Muscle of arm (tissue), 12 donors: ENCODE results near the gene SPEM1. TPM values are rescaled to one million over a fixed set of nuclear protein-coding genes. Genes with fewer than 3 reads are reported as not detected.

Source experiments
- DNase-seq: peaks from one replicate; pipeline ENCODE4 v3.0.0-alpha.2; 2013
- polyA plus RNA-seq, 12 donors: library from polyadenylated mRNA; unstranded; fragments of 120-200 nt; gene quantifications; one replicate each; pipeline ENCODE4 v1.2.1, GENCODE V29; 2013; ENCODE audit not compliant: insufficient read length in 12 of 12

Gene SPEM1
- polyA plus RNA-seq, 12 donors: not detected

GRCh38 chr17:7417056-7417655 is 3.0 kb upstream of the SPEM1 start:
- DNase-seq: no peak

- DNase-seq: no peak
Observed at GRCh38 chr17:7418472-7419152, 1.5 kb upstream of the SPEM1 start.

GRCh38 chr17:7421186-7421585 is 1.1 kb downstream of the SPEM1 start:
- DNase-seq: no peak

DNA sequence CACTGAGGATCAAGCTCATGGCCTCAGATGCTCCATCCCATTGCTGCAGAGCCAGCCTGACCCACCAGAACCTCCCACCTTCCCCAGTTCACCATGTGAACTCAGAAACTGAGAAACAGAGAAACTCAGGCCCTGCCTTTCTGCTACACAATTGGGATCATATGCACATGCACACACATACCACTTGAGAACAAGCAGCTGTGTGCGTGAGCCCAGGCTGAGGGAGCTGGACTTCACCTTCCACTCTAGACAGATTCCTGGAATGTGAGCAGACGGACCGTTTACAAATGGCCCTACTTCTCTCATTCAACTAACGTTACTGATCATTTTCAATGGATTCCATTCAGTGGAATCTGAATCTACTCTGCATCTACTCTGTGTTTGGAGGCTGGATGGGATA is 3.6 kb downstream of the SPEM1 start:
- no peak for DNase-seq

DNA sequence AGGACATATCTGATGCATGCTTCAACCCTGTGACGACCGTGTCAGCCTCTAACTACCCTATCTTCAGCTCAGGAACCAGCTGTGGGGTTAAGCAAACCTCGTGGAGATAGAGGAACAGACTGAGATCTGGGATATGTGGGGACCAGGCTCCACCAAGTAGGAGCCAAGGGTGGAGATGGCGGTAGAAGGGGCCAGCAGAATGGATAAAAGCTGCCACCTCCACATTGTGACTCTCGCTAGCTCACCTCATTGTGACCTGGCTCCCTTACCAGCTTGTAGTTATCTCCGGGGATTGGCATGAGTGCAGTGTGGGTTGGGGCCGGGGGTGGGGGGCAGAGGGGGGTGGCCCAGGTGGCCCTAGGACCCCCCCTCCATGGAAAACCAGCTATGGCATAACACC is 5.2 kb downstream of the SPEM1 start, which contains the start of gene SPEM2:
TSS of gene SPEM2 (plus strand) at position 301 of the 400 bp plus-strand sequence. CDS start at position 374, 73 bp downstream.
- DNase-seq: no peak

- DNase-seq: no peak
Observed at GRCh38 chr17:7425756-7426155, 5.6 kb downstream of the SPEM1 start.

GRCh38 chr17:7426203-7426863 is 6.2 kb downstream of the SPEM1 start:
- no peak for DNase-seq

GRCh38 chr17:7426896-7427489 is 6.9 kb downstream of the SPEM1 start:
- no peak for DNase-seq

GRCh38 chr17:7427549-7427948 is 7.4 kb downstream of the SPEM1 start:
- DNase-seq: no peak

DNA sequence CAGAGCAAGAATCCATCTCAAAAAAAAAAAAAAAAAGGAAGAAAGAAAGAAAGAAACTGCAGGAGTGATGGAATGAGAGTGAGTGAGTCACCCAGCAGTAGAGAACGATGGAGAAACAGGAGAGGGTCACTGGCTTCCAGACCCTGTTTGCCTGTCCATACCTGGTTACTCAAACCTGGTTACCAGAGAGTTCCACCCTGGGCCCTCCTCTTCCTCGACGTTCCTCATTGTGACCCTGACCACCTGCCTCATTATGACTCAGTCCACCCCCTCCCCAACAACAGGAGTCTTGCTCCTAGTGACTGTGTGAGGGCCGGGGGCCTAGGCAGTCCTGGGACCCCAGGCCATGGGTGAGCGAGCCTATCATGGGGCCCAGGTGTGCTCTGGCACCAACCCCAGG is 8.4 kb downstream of the SPEM1 start, which contains the start of gene SPEM3:
TSS of gene SPEM3 (plus strand) at position 301 of the 400 bp plus-strand sequence. CDS start at position 347, 46 bp downstream.
- no peak for DNase-seq

DNA sequence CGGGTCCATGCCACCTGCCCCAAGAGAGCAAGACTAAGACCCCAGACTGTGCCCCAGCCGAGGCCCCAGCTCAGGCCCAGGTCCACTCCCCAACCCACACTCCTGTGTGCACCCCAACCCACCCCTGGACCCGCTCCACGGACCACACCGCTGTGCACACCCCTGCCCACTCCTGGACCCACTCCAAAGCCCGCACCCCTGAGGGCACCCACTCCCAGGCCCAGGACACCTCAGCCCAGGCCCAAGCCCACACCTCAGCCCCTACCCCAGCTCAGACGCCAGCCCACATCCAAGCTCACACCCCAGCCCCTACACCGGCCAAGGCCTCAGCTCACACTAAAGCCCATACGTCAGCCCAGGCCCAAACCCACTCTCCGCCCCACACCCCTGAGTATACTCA is 9.6 kb downstream of the SPEM1 start:
- no peak for DNase-seq

GRCh38 chr17:7431231-7431630 is 11.1 kb downstream of the SPEM1 start:
- DNase-seq: no peak

- no peak for DNase-seq
Observed at GRCh38 chr17:7432296-7432695, 12.2 kb downstream of the SPEM1 start.

DNA sequence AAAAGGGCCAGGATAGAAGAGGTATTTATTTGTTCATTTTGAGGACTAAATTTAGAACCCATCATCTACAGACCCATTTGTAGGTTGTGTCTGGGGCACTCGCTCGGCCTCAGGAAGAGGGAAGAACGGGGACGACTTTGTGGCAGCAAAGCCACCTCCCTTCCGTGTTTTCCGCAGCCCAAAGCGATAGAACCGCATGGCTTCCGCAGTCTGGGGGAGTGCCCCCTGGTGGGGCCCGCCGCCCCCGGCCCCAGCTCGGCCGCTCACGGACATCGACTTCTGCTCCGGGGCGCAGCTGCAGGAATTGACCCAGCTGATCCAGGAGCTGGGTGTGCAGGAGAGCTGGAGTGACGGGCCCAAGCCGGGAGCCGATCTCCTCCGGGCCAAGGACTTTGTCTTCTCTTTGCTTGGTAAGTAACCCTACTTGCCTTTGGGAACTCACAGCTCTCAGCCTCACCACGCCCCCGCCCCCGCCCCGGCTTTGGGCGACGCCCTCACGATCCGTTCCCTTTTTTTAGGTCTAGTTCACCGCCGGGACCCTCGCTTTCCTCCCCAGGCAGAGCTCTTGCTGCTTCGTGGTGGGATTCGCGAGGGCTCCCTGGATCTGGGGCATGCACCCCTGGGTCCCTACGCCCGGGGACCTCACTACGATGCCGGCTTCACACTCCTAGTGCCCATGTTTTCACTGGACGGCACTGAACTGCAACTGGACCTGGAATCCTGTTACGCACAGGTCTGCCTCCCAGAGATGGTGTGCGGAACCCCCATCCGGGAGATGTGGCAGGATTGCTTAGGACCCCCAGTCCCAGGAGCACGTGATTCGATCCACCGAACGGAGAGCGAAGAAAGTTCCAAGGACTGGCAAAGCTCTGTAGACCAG is 15.8 kb downstream of the SPEM1 start:
- no peak for DNase-seq

DNA sequence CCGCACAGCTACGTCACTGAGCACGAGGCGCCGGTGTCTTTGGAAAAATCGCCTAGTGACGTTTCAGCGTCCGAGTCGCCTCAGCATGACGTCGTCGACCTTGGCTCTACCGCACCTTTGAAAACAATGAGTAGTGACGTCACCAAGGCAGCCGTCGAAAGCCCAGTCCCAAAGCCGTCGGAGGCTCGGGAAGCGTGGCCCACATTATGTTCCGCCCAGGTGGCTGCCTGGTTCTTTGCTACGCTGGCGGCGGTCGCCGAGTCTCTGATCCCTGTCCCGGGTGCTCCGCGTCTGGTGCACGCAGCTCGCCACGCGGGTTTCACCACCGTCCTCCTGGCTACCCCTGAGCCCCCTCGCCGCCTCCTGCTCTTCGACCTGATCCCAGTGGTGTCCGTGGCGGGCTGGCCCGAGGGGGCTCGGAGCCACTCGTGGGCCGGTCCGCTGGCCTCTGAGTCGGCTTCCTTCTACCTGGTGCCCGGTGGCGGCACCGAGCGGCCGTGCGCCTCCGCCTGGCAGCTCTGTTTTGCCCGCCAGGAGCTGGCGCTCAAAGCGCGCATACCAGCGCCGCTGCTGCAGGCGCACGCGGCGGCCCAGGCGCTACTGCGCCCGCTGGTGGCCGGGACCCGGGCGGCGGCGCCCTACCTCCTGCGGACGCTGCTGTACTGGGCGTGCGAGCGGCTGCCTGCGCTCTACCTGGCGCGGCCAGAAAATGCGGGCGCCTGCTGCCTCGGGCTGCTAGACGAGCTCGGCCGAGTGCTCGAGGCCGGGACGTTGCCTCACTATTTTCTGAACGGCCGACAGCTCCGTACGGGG is 16.6 kb downstream of the SPEM1 start:
- no peak for DNase-seq

- DNase-seq: no peak
Observed at GRCh38 chr17:7437369-7437863, 17.3 kb downstream of the SPEM1 start.

GRCh38 chr17:7437950-7438614 is 18.0 kb downstream of the SPEM1 start:
- DNase-seq: no peak

- no peak for DNase-seq
Observed at GRCh38 chr17:7438656-7439460, 18.7 kb downstream of the SPEM1 start.
